Ishikawa (cell line): ENCODE results near the gene SEMA5A.

Experiments
- CEBPB ChIP-seq: IDR thresholded peaks from 2 replicates; pipeline ENCODE4 v1.6.1; 2012
- CREB1 ChIP-seq: IDR thresholded peaks from 2 replicates; pipeline ENCODE4 v1.6.1; 2012; ENCODE audit warnings: low read depth
- EGR1 ChIP-seq: IDR thresholded peaks from 2 replicates; pipeline ENCODE4 v1.6.1; 2012
- EP300 ChIP-seq: IDR thresholded peaks from 2 replicates; pipeline ENCODE4 v1.6.1; 2012; ENCODE audit warnings: borderline replicate concordance
- FOXM1 ChIP-seq: IDR thresholded peaks from 2 replicates; pipeline ENCODE4 v1.6.1; 2012; ENCODE audit warnings: low read depth, borderline replicate concordance
- MAX ChIP-seq: IDR thresholded peaks from 2 replicates; pipeline ENCODE4 v1.6.1; 2012
- NFIC ChIP-seq: IDR thresholded peaks from 2 replicates; pipeline ENCODE4 v1.6.1; 2012
- RAD21 ChIP-seq: IDR thresholded peaks from 2 replicates; pipeline ENCODE4 v1.6.1; 2012; ENCODE audit warnings: low read depth
- REST ChIP-seq: IDR thresholded peaks from 2 replicates; pipeline ENCODE4 v1.6.1; 2012; ENCODE audit warnings: low read depth, mild to moderate bottlenecking
- TAF1 ChIP-seq: IDR thresholded peaks from 2 replicates; pipeline ENCODE4 v1.6.1; 2012; ENCODE audit warnings: low read depth, mild to moderate bottlenecking
- TCF12 ChIP-seq: IDR thresholded peaks from 2 replicates; pipeline ENCODE4 v1.6.1; 2012; ENCODE audit warnings: low read depth
- YY1 ChIP-seq: IDR thresholded peaks from 2 replicates; pipeline ENCODE4 v1.6.1; 2012; ENCODE audit warnings: low read depth
- ZBTB7A ChIP-seq: IDR thresholded peaks from 2 replicates; pipeline ENCODE4 v1.6.1; 2012; ENCODE audit warnings: low read depth

DNA sequence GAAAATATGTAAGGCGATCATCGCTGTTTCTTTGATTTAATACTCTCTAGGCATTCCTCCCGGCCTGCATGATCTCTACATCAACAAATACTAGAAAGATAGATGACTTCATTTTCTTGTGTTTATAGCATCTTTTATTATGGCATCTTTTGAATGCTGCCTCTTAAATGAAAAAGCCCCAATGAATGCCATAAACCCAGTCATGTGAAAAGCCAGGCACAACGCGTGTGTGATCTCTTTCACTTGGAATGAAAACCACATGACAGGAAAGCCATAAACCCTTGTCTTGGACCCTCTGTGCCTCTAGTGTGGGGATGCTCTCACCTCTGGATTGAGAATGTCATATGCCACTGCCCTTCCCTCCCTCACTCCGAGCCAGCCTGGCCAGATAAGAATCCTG is 476.2 kb downstream of the SEMA5A start:
- no peak for TF ChIP-seq EGR1
- no peak for TF ChIP-seq MAX
- no peak for TF ChIP-seq ZBTB7A
- TF ChIP-seq REST = no peak
- TF ChIP-seq RAD21 = no peak
- no peak for TF ChIP-seq CEBPB
- TF ChIP-seq TAF1 = no peak
- no peak for TF ChIP-seq FOXM1
- no peak for TF ChIP-seq CREB1
- no peak for TF ChIP-seq YY1
- no peak for TF ChIP-seq TCF12
- no peak for TF ChIP-seq NFIC
- no peak for TF ChIP-seq EP300
